ENCODE measurements around the gene MRPL3.

DNA sequence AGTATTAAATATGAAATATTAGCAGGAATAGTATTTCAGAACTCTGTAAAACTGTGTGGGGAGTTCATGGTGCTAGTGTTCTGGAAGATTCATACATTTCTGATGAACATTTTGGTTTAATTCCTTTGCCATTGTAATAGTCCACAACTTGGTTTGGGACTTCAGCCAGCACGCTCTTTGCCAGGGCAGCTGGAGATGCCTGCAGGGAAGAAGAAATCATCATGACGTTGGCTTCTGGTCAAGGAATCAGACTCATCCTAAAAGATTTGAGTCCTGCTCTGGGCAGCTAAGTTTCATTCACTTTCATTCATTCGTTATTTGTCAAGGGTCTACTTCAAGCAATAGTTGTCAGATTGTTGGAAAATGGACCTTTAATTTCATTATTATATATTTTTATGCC lies 32.4 kb upstream of the MRPL3 start:
- no peak for TF ChIP-seq POLR2A (IDR thresholded peaks at IDR 0.05)
- TF ChIP-seq, protein P1, sequence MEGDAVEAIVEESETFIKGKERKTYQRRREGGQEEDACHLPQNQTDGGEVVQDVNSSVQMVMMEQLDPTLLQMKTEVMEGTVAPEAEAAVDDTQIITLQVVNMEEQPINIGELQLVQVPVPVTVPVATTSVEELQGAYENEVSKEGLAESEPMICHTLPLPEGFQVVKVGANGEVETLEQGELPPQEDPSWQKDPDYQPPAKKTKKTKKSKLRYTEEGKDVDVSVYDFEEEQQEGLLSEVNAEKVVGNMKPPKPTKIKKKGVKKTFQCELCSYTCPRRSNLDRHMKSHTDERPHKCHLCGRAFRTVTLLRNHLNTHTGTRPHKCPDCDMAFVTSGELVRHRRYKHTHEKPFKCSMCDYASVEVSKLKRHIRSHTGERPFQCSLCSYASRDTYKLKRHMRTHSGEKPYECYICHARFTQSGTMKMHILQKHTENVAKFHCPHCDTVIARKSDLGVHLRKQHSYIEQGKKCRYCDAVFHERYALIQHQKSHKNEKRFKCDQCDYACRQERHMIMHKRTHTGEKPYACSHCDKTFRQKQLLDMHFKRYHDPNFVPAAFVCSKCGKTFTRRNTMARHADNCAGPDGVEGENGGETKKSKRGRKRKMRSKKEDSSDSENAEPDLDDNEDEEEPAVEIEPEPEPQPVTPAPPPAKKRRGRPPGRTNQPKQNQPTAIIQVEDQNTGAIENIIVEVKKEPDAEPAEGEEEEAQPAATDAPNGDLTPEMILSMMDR (IDR thresholded peaks at IDR 0.05): no peak
